Ascending aorta (tissue), 2 donors: Measurements from ENCODE around the gene CETN2. TPM values are rescaled to one million over a fixed set of nuclear protein-coding genes. Genes with fewer than 3 reads are reported as not detected.
"Not testable (repeated sequence)": the region's sequence is repeated elsewhere in the genome, so short reads cannot be mapped to it uniquely, and the experiment has no call there.

ENCODE experiments used
- DNase-seq, 2 donors: peaks; one replicate each; pipeline ENCODE4 v3.0.0-alpha.2; 2019; ENCODE audit warnings: low spot score in 2 of 2
- H3K27ac ChIP-seq, 2 donors: fragments of 200-600 bp; sonication (generic); one replicate each; pipeline ENCODE4 v1.5.1; 2016 to 2017; ENCODE audit warnings: mild to moderate bottlenecking in 1 of 2
- H3K27me3 ChIP-seq: fragments of 200-600 bp; sonication (generic); one replicate; pipeline ENCODE4 v1.5.1; 2017
- H3K36me3 ChIP-seq, 2 donors: fragments of 200-600 bp; sonication (generic); one replicate each; pipeline ENCODE4 v1.5.1; 2016
- H3K4me1 ChIP-seq, 2 donors: fragments of 200-600 bp; sonication (generic); one replicate each; pipeline ENCODE4 v1.5.1; 2016 to 2017; ENCODE audit warnings: mild to moderate bottlenecking in 1 of 2
- H3K4me3 ChIP-seq, 2 donors: fragments of 200-600 bp; sonication (generic); one replicate each; pipeline ENCODE4 v1.5.1; 2016 to 2017; ENCODE audit warnings: mild to moderate bottlenecking in 1 of 2
- H3K9me3 ChIP-seq, 2 donors: fragments of 200-600 bp; sonication (generic); one replicate each; pipeline ENCODE4 v1.5.1; 2016
- intact Hi-C: fragments of 100-400 bp; cut with DNase I; formaldehyde crosslinking; loops from one replicate; pipeline ENCODE4 v1.15.1; 2023
- total RNA-seq: library from RNA; depleted of rRNA; stranded (reverse); fragments of >200 nt; gene quantifications from one replicate; pipeline ENCODE4 v1.1.0, GENCODE V29; 2016
- TF ChIP-seq, protein P1 (sequence below), 3 experiments: fragments of 200-600 bp in 2 of 3; fragments of 450-650 bp in 1 of 3; sonication (generic) in 2 of 3; IDR thresholded peaks; one replicate each; pipeline ENCODE4 v1.5.1; 2016 to 2019; ENCODE audit warnings: antibody characterized with exemption in 3 of 3, mild to moderate bottlenecking in 1 of 3, moderate library complexity in 1 of 3

Gene CETN2
- total RNA-seq, 1 donor from 2014 or later: 7.8 TPM

DNA sequence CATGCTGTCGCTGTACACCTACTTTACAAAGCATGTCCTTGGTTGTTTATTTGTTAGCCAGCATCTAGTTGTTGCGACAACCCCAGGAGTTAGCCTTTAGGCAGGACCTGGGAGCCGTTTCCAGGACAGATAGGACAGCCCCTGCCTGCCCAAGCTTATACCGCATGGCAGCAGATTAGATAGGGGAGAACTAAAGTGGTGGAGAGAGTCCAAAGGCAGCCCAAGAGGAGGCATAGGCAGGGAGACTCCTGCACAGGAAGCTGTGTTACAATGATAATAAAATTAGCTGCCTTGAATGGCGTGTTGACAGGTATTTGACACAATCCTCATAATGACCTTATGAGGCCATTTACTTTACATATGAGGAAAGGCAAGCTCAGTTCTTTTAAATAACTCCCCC is 13.3 kb upstream of the CETN2 start:
- intact Hi-C loops: no loop called here

DNA sequence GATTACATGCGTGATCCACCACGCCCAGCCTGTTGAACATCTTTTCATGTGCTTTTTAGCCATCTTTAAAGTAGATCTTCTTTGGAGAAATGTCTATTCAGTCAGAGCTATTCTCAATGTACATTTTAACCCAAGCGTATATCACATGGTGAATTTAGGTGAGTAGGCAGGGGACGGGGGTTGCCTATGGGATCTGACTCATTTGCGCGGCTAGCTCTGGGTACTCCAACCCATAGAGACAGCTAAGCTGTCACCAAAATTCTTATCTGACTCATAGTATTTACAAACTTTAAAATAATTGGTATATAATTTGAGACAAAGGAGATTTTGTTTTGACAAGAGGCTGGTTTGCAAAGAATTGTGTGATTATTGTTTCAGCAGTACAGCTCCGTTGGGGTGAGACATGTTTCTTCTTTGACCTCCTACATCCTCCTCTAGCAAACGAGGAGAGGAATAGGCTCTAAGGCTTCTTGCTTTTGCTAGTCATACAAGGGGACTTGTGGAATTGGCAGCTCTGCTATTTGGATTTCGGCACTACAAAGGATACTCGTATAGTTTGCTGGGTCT is 12.3 kb upstream of the CETN2 start:
- intact Hi-C loops: no loop called here
- Histone ChIP-seq H3K9me3 (no peaks in the 10 kb centered on the region), H3K27me3 (no peaks in the 10 kb centered on the region), H3K27ac (no peak overlapping the region), H3K4me1 (no peaks in the 10 kb centered on the region), H3K4me3 (no peak overlapping the region), H3K36me3 (peaks cover 0 to 4% of the 10 kb centered on the region in 2 donors)
- no peak for DNase-seq
- TF ChIP-seq, protein P1, sequence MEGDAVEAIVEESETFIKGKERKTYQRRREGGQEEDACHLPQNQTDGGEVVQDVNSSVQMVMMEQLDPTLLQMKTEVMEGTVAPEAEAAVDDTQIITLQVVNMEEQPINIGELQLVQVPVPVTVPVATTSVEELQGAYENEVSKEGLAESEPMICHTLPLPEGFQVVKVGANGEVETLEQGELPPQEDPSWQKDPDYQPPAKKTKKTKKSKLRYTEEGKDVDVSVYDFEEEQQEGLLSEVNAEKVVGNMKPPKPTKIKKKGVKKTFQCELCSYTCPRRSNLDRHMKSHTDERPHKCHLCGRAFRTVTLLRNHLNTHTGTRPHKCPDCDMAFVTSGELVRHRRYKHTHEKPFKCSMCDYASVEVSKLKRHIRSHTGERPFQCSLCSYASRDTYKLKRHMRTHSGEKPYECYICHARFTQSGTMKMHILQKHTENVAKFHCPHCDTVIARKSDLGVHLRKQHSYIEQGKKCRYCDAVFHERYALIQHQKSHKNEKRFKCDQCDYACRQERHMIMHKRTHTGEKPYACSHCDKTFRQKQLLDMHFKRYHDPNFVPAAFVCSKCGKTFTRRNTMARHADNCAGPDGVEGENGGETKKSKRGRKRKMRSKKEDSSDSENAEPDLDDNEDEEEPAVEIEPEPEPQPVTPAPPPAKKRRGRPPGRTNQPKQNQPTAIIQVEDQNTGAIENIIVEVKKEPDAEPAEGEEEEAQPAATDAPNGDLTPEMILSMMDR (IDR thresholded peaks at IDR 0.05): no peak

More for the DNA sequence above, 13.3 kb upstream of the CETN2 start:
- Histone ChIP-seq H3K36me3 (peaks cover 0 to 11% of the 10 kb centered on the region in 2 donors), H3K4me3 (no peak overlapping the region), H3K27ac (no peak overlapping the region), H3K9me3 (no peaks in the 10 kb centered on the region), H3K4me1 (no peaks in the 10 kb centered on the region), H3K27me3 (no peaks in the 10 kb centered on the region)
- DNase-seq: no peak
- TF ChIP-seq, protein P1 (IDR thresholded peaks at IDR 0.05): no peak

DNA sequence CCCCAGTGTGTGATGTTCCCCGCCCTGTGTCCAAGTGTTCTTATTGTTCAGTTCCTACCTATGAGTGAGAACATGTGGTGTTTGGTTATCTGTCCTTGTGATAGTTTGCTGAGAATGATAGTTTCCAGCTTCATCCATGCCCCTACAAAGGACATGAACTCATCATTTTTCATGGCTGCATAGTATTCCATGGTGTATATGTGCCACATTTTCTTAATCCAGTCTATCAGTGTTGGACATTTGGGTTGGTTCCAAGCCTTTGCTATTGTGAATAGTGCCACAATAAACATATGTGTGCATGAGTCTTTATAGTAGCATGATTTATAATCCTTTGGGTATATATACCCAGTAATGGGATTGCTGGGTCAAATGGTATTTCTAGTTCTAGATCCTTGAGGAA is 4.9 kb upstream of the CETN2 start:
- not testable (repeated sequence) for H3K27ac ChIP-seq, H3K9me3 ChIP-seq, DNase-seq, H3K4me1 ChIP-seq, H3K4me3 ChIP-seq, H3K36me3 ChIP-seq, H3K27me3 ChIP-seq
- intact Hi-C loops: loop anchor here (10.0 kb wide), 1 partner anchor 861 kb away; the partner anchor contains the start of gene GABRE

DNA sequence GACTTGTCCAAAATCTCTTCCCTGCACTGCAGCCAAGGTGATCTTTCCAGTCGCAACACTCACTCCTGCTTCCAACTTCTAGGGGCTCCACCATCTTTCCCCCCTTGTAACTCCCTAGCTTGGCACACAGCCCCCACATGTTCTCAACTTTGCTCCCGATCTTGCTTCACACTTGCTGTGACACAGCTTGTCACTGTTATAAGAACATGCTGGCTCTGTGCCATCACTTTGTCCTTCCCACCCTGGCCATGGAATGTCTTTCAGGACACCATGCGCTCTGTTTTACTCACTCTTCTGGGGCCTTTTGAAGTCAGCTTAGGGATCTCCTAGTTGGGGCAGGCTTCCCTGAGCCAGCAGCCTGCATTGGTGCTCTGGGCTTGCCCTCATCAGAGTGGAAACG is 2.8 kb upstream of the CETN2 start:
- TF ChIP-seq, protein P1 (IDR thresholded peaks at IDR 0.05): no peak

DNA sequence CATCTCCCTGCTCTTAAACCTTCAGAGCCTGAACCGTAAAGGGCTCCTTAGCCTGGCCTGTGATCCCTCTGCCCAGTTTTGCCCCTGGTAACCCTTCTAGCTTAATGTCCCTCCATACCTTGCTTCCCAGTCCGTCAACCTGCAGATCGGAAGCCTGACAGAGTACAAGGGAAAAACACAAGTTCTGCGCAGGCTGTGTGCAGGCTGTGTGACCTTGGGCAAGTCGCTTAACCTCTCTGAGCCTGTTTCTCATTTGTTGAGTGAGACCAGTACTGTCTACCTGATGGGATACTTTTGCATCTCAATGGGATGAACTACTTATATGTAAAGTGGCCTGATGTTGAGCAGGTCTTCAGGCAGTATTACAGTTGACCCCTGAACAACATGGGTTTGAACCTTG is 2.0 kb upstream of the CETN2 start:
- intact Hi-C loops: loop anchor here (5.0 to 10.0 kb wide), 2 partner anchors 858 to 1435 kb away; partner anchors contain the start of genes GABRE and VMA21
- Histone ChIP-seq H3K9me3 (no peaks in the 10 kb centered on the region), H3K27ac (no peak overlapping the region), H3K4me1 (peaks cover 0 to 3% of the 10 kb centered on the region in 2 donors), H3K36me3 (peaks cover 0 to 8% of the 10 kb centered on the region in 2 donors), H3K27me3 (no peaks in the 10 kb centered on the region), H3K4me3 (no peak overlapping the region)
- TF ChIP-seq, protein P1 (IDR thresholded peaks at IDR 0.05): no peak
- no peak for DNase-seq

More for the DNA sequence above, 2.8 kb upstream of the CETN2 start:
- peaks cover 0 to 3% of the 10 kb centered on the region in 2 donors for H3K4me1 ChIP-seq
- intact Hi-C loops: loop anchor here (5.0 to 10.0 kb wide), 2 partner anchors 859 to 1436 kb away; partner anchors contain the start of genes GABRE and VMA21
- no peaks in the 10 kb centered on the region for H3K27me3 ChIP-seq
- no peaks in the 10 kb centered on the region for H3K9me3 ChIP-seq
- H3K27ac ChIP-seq: no peak overlapping the region
- H3K4me3 ChIP-seq: no peak overlapping the region
- H3K36me3 ChIP-seq: peaks cover 0 to 3% of the 10 kb centered on the region in 2 donors
- DNase-seq: no peak

DNA sequence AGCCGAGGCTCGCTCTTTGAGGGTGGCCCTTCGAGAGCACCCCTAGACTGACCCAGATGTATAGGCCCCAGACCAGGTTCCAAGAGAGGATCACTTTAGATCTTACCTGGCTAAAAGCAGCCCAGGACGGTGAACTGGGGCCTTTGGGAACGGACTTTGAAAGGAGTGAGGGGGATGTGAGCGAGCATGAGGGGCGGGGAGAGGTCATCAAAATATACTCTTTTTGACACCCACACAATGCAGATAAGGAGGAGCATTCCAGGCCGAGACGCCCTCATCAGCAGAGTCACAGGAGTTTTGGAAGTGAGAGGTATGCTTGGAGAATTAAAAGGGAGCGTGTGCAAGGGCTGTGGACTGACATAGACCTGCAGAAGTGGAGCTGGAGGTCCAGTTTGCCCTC is 834 bp upstream of the CETN2 start:
- peak overlapping the region; percentile 15 to 55 for H3K27ac ChIP-seq
- intact Hi-C loops: loop anchor here (5.0 to 10.0 kb wide), 2 partner anchors 857 to 1434 kb away; partner anchors contain the start of genes GABRE and VMA21
- peak overlapping the region; percentile 53 to 69 for H3K4me3 ChIP-seq

More for the DNA sequence above, 834 bp upstream of the CETN2 start:
- Histone ChIP-seq H3K27me3 (no peaks in the 10 kb centered on the region), H3K9me3 (no peaks in the 10 kb centered on the region), H3K4me1 (peaks cover 0 to 3% of the 10 kb centered on the region in 2 donors), H3K36me3 (peaks cover 0 to 8% of the 10 kb centered on the region in 2 donors)
- no peak for DNase-seq
- TF ChIP-seq, protein P1 (IDR thresholded peaks at IDR 0.05): no peak
